Measurements from ENCODE around the gene RFESD.

The RFESD gene

GRCh38 chr5:95613514-95613913 lies 33.1 kb upstream of the RFESD start:
- TF ChIP-seq, protein P1, sequence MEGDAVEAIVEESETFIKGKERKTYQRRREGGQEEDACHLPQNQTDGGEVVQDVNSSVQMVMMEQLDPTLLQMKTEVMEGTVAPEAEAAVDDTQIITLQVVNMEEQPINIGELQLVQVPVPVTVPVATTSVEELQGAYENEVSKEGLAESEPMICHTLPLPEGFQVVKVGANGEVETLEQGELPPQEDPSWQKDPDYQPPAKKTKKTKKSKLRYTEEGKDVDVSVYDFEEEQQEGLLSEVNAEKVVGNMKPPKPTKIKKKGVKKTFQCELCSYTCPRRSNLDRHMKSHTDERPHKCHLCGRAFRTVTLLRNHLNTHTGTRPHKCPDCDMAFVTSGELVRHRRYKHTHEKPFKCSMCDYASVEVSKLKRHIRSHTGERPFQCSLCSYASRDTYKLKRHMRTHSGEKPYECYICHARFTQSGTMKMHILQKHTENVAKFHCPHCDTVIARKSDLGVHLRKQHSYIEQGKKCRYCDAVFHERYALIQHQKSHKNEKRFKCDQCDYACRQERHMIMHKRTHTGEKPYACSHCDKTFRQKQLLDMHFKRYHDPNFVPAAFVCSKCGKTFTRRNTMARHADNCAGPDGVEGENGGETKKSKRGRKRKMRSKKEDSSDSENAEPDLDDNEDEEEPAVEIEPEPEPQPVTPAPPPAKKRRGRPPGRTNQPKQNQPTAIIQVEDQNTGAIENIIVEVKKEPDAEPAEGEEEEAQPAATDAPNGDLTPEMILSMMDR (IDR thresholded peaks at IDR 0.05; ENCODE audit: low read depth, low read length): no peak
- no peak for TF ChIP-seq EZH2phosphoT487 (IDR thresholded peaks at IDR 0.05; ENCODE audit: low read depth)
- no peak overlapping the region for H3K4me3 ChIP-seq (ENCODE audit: low read length)
- H3K9ac ChIP-seq (ENCODE audit: low read length): no peak overlapping the region
- H3K4me2 ChIP-seq (ENCODE audit: low read length): no peak overlapping the region
- no peaks in the 10 kb centered on the region for H4K20me1 ChIP-seq (ENCODE audit: insufficient read depth, low read length)
- peaks cover 19% of the 10 kb centered on the region for H3K4me1 ChIP-seq (ENCODE audit: low read length)
- no peak overlapping the region for H2AFZ ChIP-seq (ENCODE audit: low read depth, low read length)
- H3K36me3 ChIP-seq (replicated peaks; ENCODE audit: low read depth, low read length): no peaks in the 10 kb centered on the region
- H3K27me3 ChIP-seq (ENCODE audit: low read depth, low read length): no peaks in the 10 kb centered on the region
- no peaks in the 10 kb centered on the region for H3K79me2 ChIP-seq (ENCODE audit: low read length)
- H3K9me3 ChIP-seq (ENCODE audit: insufficient read depth, low read length): no peaks in the 10 kb centered on the region
- H3K27ac ChIP-seq (ENCODE audit: low read length): no peak overlapping the region

DNA sequence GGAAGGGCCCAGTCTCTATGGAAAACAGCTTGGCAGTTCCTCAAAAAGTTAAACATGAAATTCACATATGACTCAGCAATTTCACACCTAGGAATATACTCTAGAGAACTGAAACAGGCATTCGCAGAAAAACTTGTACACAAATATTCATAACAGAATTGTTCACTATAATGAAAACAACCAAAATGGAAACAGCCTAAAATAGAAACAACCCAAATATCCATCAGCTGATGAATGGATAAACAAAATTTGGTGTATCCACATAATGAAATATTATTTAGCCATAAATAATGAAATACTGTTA lies 31.5 kb upstream of the RFESD start:
- no peak overlapping the region for H3K4me2 ChIP-seq (ENCODE audit: low read length)

GRCh38 chr5:95617057-95617456 lies 29.5 kb upstream of the RFESD start:
- Histone ChIP-seq H3K27me3 (ENCODE audit: low read depth, low read length) (no peaks in the 10 kb centered on the region), H3K36me3 (replicated peaks; ENCODE audit: low read depth, low read length) (no peaks in the 10 kb centered on the region)

More for the DNA sequence above, 31.5 kb upstream of the RFESD start:
- H3K9ac ChIP-seq (ENCODE audit: low read length): no peak overlapping the region
- H3K9me3 ChIP-seq (ENCODE audit: insufficient read depth, low read length): no peaks in the 10 kb centered on the region
- H3K27ac ChIP-seq (ENCODE audit: low read length): no peak overlapping the region
- no peaks in the 10 kb centered on the region for H3K79me2 ChIP-seq (ENCODE audit: low read length)
- H3K36me3 ChIP-seq (replicated peaks; ENCODE audit: low read depth, low read length): no peaks in the 10 kb centered on the region
- H4K20me1 ChIP-seq (ENCODE audit: insufficient read depth, low read length): no peaks in the 10 kb centered on the region
- H3K27me3 ChIP-seq (ENCODE audit: low read depth, low read length): no peaks in the 10 kb centered on the region
- H3K4me3 ChIP-seq (ENCODE audit: low read length): no peak overlapping the region
- no peak overlapping the region for H2AFZ ChIP-seq (ENCODE audit: low read depth, low read length)
- no peak for TF ChIP-seq EZH2phosphoT487 (IDR thresholded peaks at IDR 0.05; ENCODE audit: low read depth)
- TF ChIP-seq, protein P1 (IDR thresholded peaks at IDR 0.05; ENCODE audit: low read depth, low read length): no peak
- H3K4me1 ChIP-seq (ENCODE audit: low read length): peaks cover 19% of the 10 kb centered on the region

GRCh38 chr5:95619096-95619495 lies 27.5 kb upstream of the RFESD start:
- Histone ChIP-seq H2AFZ (ENCODE audit: low read depth, low read length) (no peak overlapping the region), H3K27me3 (ENCODE audit: low read depth, low read length) (no peaks in the 10 kb centered on the region), H3K4me3 (ENCODE audit: low read length) (no peak overlapping the region), H3K36me3 (replicated peaks; ENCODE audit: low read depth, low read length) (no peaks in the 10 kb centered on the region), H4K20me1 (ENCODE audit: insufficient read depth, low read length) (no peaks in the 10 kb centered on the region), H3K27ac (ENCODE audit: low read length) (no peak overlapping the region), H3K4me1 (ENCODE audit: low read length) (peaks cover 19% of the 10 kb centered on the region), H3K9me3 (ENCODE audit: insufficient read depth, low read length) (no peaks in the 10 kb centered on the region), H3K4me2 (ENCODE audit: low read length) (no peak overlapping the region), H3K9ac (ENCODE audit: low read length) (no peak overlapping the region), H3K79me2 (ENCODE audit: low read length) (no peaks in the 10 kb centered on the region)
- TF ChIP-seq, protein P1 (IDR thresholded peaks at IDR 0.05; ENCODE audit: low read depth, low read length): no peak

More at GRCh38 chr5:95617057-95617456, 29.5 kb upstream of the RFESD start:
- no peaks in the 10 kb centered on the region for H3K9me3 ChIP-seq (ENCODE audit: insufficient read depth, low read length)
- H3K79me2 ChIP-seq (ENCODE audit: low read length): no peaks in the 10 kb centered on the region
- peaks cover 19% of the 10 kb centered on the region for H3K4me1 ChIP-seq (ENCODE audit: low read length)
- no peak overlapping the region for H3K4me3 ChIP-seq (ENCODE audit: low read length)
- H3K9ac ChIP-seq (ENCODE audit: low read length): no peak overlapping the region
- 0 out of 2 replicates have a peak overlapping the region, but pooled peaks have one; percentile 28 for H2AFZ ChIP-seq (ENCODE audit: low read depth, low read length)
- no peaks in the 10 kb centered on the region for H4K20me1 ChIP-seq (ENCODE audit: insufficient read depth, low read length)
- peak overlapping the region; percentile 48 for H3K4me2 ChIP-seq (ENCODE audit: low read length)
- no peak overlapping the region for H3K27ac ChIP-seq (ENCODE audit: low read length)
- no peak for TF ChIP-seq EZH2phosphoT487 (IDR thresholded peaks at IDR 0.05; ENCODE audit: low read depth)
- TF ChIP-seq, protein P1 (IDR thresholded peaks at IDR 0.05; ENCODE audit: low read depth, low read length): no peak
